SIG-M5 treated with dmso at 0.1 percent for 504 hours (cell line): ENCODE data around the gene ANK3.

Experiments
- DNase-seq: peaks from one replicate; lab custom pipeline; 2025; ENCODE audit not compliant: unreplicated experiment; lab: John Stamatoyannopoulos, UW

The ANK3 gene

GRCh38 chr10:60237977-60238758, 151.5 kb downstream of the ANK3 start:
- peak; percentile 20 for DNase-seq

- peak; percentile 95 for DNase-seq
Observed at GRCh38 chr10:60236869-60237524, 152.7 kb downstream of the ANK3 start.

GRCh38 chr10:60235001-60235400, 154.7 kb downstream of the ANK3 start:
- DNase-seq = no peak

- no peak for DNase-seq
Observed at GRCh38 chr10:60234551-60234950, 155.1 kb downstream of the ANK3 start.

DNA sequence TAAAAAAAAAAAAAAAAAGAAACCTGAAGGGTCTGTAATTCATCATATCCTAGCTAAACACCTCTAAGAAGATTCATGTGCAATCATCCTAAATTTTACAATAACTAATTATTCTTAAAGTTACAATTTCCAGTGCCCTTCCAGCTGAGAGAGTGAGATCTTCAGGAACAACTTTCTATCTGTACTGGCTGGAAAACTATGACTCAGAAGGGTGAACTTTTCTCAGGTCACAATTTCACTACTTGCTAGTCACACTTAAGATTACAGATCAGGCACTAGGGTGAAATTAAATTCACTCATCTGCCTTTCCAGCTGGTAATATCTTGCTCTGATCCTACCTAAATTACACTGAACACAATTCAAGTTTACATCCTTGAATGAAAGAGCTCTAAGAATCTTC, 158.8 kb downstream of the ANK3 start:
- no peak for DNase-seq

GRCh38 chr10:60224066-60224705, 165.5 kb downstream of the ANK3 start:
- DNase-seq = no peak

- no peak for DNase-seq
Observed at GRCh38 chr10:60222047-60222446, 167.6 kb downstream of the ANK3 start.

- no peak for DNase-seq
Observed at GRCh38 chr10:60212195-60212594, 177.5 kb downstream of the ANK3 start.

- DNase-seq = no peak
Observed at GRCh38 chr10:60209874-60210570, 179.7 kb downstream of the ANK3 start.

- DNase-seq = peak; percentile 35
Observed at GRCh38 chr10:60208676-60209269, 180.9 kb downstream of the ANK3 start.

GRCh38 chr10:60207894-60208293, 181.8 kb downstream of the ANK3 start:
- DNase-seq = no peak

DNA sequence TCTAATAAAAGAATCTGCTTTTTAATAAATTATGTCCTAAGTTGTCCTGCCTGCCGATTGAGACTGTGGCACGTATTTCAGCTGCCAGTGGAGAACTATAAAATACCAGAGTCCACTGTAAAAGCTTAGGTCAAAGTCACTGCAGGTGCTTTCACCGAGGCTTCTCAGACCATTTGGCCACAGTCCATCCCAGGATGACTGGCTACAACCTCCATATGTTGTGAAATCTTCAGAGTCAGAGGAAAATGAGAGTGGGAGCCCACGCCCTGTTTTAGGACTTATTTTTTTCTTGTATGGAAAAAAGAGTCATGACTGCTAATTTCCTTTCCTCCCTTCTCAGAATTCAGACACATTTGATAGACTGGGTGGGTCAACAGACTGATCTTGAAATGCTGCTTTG, 182.9 kb downstream of the ANK3 start:
- DNase-seq = no peak

- DNase-seq = peak; percentile 3
Observed at GRCh38 chr10:60205741-60206140, 183.9 kb downstream of the ANK3 start.

GRCh38 chr10:60203993-60204618, 185.6 kb downstream of the ANK3 start:
- peak; percentile 40 for DNase-seq

GRCh38 chr10:60200682-60201053, 189.0 kb downstream of the ANK3 start:
- no peak for DNase-seq

GRCh38 chr10:60200012-60200681, 189.5 kb downstream of the ANK3 start:
- DNase-seq = no peak

GRCh38 chr10:60197206-60197605, 192.5 kb downstream of the ANK3 start:
- DNase-seq = no peak

- DNase-seq = no peak
Observed at GRCh38 chr10:60194421-60194820, 195.3 kb downstream of the ANK3 start.

DNA sequence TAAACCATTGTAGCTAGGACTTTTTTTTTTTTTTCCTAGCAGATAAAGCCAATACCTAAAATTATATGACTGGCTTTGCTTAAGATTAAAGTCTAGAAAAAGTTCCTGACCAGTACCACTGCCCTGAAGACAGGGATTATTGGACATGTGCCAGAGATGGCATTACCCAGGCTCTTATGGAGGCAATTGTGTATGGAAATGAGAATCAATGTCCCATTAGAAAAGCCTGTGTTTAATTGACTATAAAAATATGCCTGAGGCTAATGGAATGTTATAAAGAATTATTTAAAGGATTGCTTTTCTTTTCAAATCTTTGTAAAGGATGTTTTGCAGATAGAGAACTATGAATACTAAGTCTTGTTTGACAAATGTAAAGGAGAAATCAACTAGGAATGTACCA, 196.7 kb downstream of the ANK3 start:
- DNase-seq = no peak

GRCh38 chr10:60189861-60190475, 199.7 kb downstream of the ANK3 start:
- DNase-seq = no peak
